AG04450 (cell line): ENCODE results near the gene PLAC1. TPM values are rescaled to one million over a fixed set of nuclear protein-coding genes. Genes with fewer than 3 reads are reported as not detected.

Source experiments
- CTCF ChIA-PET: fragments of 300-600, 350-600 bp; formaldehyde crosslinking; extraction: SDS; loops from one replicate; lab custom pipeline; 2022; ENCODE audit warnings: antibody characterized with exemption, inconsistent platforms; lab: Charles Lee
- POLR2A ChIA-PET: fragments of 350-600 bp; formaldehyde crosslinking; extraction: SDS; loops from one replicate; lab custom pipeline; 2021; ENCODE audit warnings: antibody characterized with exemption, inconsistent platforms; lab: Yijun Ruan, JAX
- DNase-seq: peaks from one replicate; pipeline ENCODE4 v3.0.0-alpha.2; 2011; ENCODE audit warnings: low read depth, low spot score
- H3K27ac ChIP-seq: one replicate; pipeline ENCODE4 v1.5.1; 2012; ENCODE audit warnings: low read depth, low read length, control low read depth
- H3K27me3 ChIP-seq: one replicate; pipeline ENCODE4 v1.6.0; 2012; ENCODE audit warnings: low read length; ENCODE audit not compliant: control insufficient read depth, insufficient read depth
- H3K4me3 ChIP-seq: 2 replicates; pipeline ENCODE4 v1.5.1; 2011; ENCODE audit warnings: mild to moderate bottlenecking, low read depth, low read length, control low read depth
- H3K9me3 ChIP-seq: 2 replicates; pipeline ENCODE4 v1.5.1; 2012; ENCODE audit warnings: low read length; ENCODE audit not compliant: control insufficient read depth, insufficient read depth
- polyA plus RNA-seq: library from polyadenylated mRNA; depleted of rRNA; stranded (reverse); fragments of >200 nt; gene quantifications from 2 replicates; pipeline ENCODE4 v1.2.3, GENCODE V29; 2011
- TF ChIP-seq, protein P1 (sequence below): IDR thresholded peaks from 2 replicates; pipeline ENCODE4 v1.5.1; 2011; ENCODE audit warnings: low read depth, low read length, control low read depth, inconsistent platforms

The PLAC1 gene
- polyA plus RNA-seq, 1 experiment = 2.4 TPM

DNA sequence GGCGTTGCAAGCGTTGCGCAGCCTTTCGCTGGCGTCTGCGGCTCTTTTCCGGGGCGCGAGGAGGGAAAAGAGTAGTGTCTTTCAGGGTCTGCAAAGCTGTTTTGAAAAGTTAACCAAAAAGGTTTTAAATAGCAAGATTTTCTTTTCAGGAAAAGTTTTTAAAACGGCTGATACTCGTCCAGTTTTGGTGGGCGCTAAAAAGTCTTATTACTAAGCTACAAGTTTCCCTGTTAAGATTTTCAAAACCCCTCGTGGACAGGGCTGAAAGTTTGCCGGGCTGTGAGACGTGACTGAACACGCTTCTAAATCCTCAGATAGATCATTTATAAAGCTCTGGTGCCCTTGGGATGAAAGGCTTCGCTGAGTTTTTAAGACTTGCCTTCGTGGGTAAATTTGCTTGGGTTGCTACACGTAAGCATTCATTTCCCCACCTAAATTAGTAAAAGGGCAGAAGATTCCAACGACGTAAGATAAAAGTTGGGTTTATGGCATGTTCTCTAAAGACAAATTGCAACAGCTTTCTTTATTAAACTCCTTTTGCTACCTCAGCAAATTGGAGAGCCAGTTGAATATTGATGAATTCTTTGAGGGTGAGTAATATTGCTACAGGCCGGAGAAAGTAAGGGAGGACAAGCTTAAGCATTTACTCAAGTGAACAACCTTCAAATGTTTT is 106.8 kb downstream of the PLAC1 start:
- H3K4me3 ChIP-seq = peak overlapping the region; percentile 80
- TF ChIP-seq, protein P1, sequence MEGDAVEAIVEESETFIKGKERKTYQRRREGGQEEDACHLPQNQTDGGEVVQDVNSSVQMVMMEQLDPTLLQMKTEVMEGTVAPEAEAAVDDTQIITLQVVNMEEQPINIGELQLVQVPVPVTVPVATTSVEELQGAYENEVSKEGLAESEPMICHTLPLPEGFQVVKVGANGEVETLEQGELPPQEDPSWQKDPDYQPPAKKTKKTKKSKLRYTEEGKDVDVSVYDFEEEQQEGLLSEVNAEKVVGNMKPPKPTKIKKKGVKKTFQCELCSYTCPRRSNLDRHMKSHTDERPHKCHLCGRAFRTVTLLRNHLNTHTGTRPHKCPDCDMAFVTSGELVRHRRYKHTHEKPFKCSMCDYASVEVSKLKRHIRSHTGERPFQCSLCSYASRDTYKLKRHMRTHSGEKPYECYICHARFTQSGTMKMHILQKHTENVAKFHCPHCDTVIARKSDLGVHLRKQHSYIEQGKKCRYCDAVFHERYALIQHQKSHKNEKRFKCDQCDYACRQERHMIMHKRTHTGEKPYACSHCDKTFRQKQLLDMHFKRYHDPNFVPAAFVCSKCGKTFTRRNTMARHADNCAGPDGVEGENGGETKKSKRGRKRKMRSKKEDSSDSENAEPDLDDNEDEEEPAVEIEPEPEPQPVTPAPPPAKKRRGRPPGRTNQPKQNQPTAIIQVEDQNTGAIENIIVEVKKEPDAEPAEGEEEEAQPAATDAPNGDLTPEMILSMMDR = no peak
- no peak for DNase-seq
- peak overlapping the region; percentile 77 for H3K27ac ChIP-seq
- ChIA-PET CTCF (interaction anchor here (0.5 to 1.1 kb wide), 4 partner anchors 13 to 202 kb away, joined by 3 to 7 read pairs (median 4); no protein-coding TSS in a partner anchor), POLR2A (interaction anchor here (0.6 to 1.4 kb wide), 2 partner anchors 71 to 118 kb away, joined by 3 to 4 read pairs; no protein-coding TSS in a partner anchor)
- H3K27me3 ChIP-seq = no peaks in the 10 kb centered on the region
- no peaks in the 10 kb centered on the region; the same call in 1 of the 2 replicates for H3K9me3 ChIP-seq

DNA sequence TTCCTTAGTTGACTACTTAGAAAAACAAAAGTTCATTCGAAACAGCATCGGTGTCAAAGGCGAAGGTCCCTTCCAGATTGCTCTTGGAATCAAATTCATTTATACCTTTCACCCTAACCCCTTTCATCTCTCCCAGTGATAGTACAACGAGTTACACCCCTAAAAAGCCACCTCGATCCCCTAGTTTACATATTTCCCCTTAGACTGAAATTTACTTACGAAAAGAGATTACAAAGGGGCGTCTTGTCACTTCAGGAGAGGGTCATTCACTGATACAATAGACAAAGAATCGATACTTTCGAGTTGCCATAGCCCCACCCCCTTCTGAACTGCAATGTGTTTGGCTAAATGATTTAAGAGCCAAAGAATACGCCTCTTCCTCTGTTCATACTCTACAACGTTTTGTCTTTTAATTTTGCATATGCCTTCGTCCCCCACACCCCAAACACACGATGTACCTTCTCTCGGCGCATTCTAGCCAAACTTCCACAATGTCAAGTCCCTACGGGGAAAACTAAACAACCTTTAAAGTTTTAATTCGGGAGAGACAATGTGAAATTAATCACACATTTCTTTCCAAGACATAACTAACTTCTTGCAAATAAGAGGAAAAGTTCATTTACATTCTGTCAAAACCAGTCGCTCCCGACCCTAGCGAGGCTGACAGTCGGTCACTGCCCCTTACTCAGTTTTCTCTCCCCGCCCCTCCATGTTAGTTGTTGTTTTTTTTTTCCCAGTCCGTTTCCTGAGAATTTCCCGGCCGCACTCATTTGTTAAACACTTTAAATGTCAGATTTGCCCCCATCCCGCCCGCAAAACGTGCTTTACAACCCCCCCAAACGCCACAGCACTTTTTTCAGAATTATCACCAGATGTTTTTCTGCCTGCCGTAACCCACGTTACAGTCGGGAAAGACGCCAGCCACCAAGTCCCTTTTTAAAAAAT is 109.7 kb downstream of the PLAC1 start:
- ChIA-PET CTCF (no interaction called here), POLR2A (no interaction called here)
- Histone ChIP-seq H3K4me3 (peak overlapping the region; percentile 80), H3K27me3 (no peaks in the 10 kb centered on the region), H3K9me3 (peaks cover 9% of the 10 kb centered on the region; the same call in 1 of the 2 replicates), H3K27ac (peak overlapping the region; percentile 68)
- DNase-seq = no peak
- TF ChIP-seq, protein P1 = no peak

DNA sequence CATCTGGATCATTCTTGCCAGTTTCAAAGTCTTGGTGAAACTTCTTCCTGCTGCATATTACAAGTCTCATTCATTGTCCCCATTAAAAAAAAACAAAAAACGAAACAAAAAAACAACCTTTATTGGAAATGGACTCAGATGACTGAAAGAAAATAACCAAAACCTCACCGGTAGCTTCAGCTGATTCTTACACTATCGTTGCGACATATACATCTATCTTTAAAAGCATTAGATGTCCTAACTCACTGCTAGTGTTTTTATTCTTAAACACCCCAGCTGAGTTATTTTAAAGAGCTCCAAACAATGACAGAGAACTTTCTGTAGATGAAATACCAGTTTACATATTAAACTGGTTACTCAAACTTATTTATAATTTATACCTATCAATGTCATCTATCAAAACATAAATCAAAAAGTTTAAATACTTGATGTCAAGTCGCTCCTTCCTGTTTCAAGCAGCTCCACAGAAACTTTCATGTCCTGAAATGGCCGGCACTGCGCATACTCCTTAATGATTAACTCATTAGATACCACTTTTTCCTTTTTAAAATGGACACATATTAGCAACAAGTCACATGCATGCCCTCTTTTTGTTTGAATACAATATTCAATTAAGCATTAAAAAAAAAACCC is 111.1 kb downstream of the PLAC1 start:
- Histone ChIP-seq H3K27me3 (no peaks in the 10 kb centered on the region), H3K27ac (no peak overlapping the region), H3K9me3 (peaks cover 9% of the 10 kb centered on the region; the same call in 1 of the 2 replicates), H3K4me3 (peak overlapping the region; percentile 80)
- ChIA-PET POLR2A (interaction anchor here (0.7 to 1.2 kb wide), 3 partner anchors 45 to 84 kb away, joined by 3 to 7 read pairs (median 4); no protein-coding TSS in a partner anchor), CTCF (interaction anchor here (1.0 to 1.5 kb wide), 3 partner anchors 27 to 235 kb away, joined by 3 to 8 read pairs (median 7); no protein-coding TSS in a partner anchor)
- DNase-seq = no peak
- TF ChIP-seq, protein P1 = no peak

DNA sequence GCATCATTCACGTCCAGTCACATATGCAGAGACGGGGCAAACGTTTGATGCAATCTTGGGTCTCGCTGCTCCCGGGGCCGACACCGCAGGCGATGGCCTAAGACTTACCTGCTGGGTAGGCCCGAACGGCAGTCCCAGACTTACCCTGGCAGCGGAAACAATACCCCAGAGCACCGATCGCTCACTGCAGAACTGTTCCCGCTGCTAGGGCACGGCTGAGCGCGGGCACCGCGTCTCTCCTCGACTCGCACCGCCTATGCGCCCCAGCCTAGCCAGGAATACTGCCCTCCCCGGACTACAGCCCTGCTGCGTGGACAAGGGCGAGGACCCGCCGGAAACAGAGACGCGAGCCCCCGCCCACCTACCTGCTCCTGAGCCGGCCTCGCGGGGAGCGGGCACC is 112.1 kb downstream of the PLAC1 start:
- Histone ChIP-seq H3K27ac (peak overlapping the region; percentile 52), H3K4me3 (peak overlapping the region; percentile 80), H3K27me3 (no peaks in the 10 kb centered on the region), H3K9me3 (peaks cover 9% of the 10 kb centered on the region; the same call in 1 of the 2 replicates)
- CTCF ChIA-PET = interaction anchor here (1.5 kb wide), 1 partner anchor 236 kb away, joined by 7 read pairs; no protein-coding TSS in a partner anchor
- TF ChIP-seq, protein P1 = no peak
- DNase-seq = no peak
- POLR2A ChIA-PET = interaction anchor here (2.7 kb wide), 1 partner anchor 85 kb away, joined by 11 read pairs; no protein-coding TSS in a partner anchor
